OCI-LY3 (cell line): Measurements from ENCODE around the gene ZBTB44.

Experiments
- CTCF ChIP-seq: fragments of 200-600, 300-600 bp; sonication (generic); IDR thresholded peaks from 2 replicates; pipeline ENCODE4 v1.5.1; 2014; ENCODE audit warnings: antibody characterized with exemption, low read length, low read depth
- EZH2phosphoT487 ChIP-seq: fragments of 200-600 bp; shearing (Covaris generic); IDR thresholded peaks from 2 replicates; pipeline ENCODE4 v1.6.1; 2018; ENCODE audit warnings: antibody characterized with exemption, mixed run types, low read depth

GRCh38 chr11:130269326-130269943 is 45.3 kb downstream of the ZBTB44 start:
- TF ChIP-seq CTCF (no peak), EZH2phosphoT487 (no peak)
